Epithelial cell of esophagus (primary cell): ENCODE data around the gene FAF1.
"Not testable (repeated sequence)": the region's sequence is repeated elsewhere in the genome, so short reads cannot be mapped to it uniquely, and the experiment has no call there.

ENCODE experiments used
- DNase-seq: peaks from one replicate; pipeline ENCODE4 v3.0.0; 2010; ENCODE audit warnings: low read depth
- H3K4me3 ChIP-seq: 2 replicates; pipeline ENCODE4 v1.5.1; 2011; ENCODE audit warnings: mild to moderate bottlenecking, low read length, control low read depth
- CTCF ChIP-seq: IDR thresholded peaks from 2 replicates; pipeline ENCODE4 v1.5.1; 2011; ENCODE audit warnings: low read depth, mild to moderate bottlenecking, low read length, control low read depth, inconsistent platforms; ENCODE audit not compliant: insufficient read depth; ENCODE audit errors: missing control alignments

The FAF1 gene

GRCh38 chr1:50735443-50735842, 224.6 kb downstream of the FAF1 start:
- H3K4me3 ChIP-seq, result no peak overlapping the region
- peak; percentile 33 for TF ChIP-seq CTCF
- DNase-seq, result peak; percentile 46

GRCh38 chr1:50727578-50727977, 232.5 kb downstream of the FAF1 start:
- not testable (repeated sequence) for H3K4me3 ChIP-seq, DNase-seq

- no peak for DNase-seq
- H3K4me3 ChIP-seq, result no peak overlapping the region
- no peak for TF ChIP-seq CTCF
Observed at GRCh38 chr1:50724626-50725286, 235.3 kb downstream of the FAF1 start.

- no peak overlapping the region for H3K4me3 ChIP-seq
- no peak for TF ChIP-seq CTCF
- DNase-seq, result no peak
Observed at GRCh38 chr1:50720457-50721053, 239.5 kb downstream of the FAF1 start.

- TF ChIP-seq CTCF, result no peak
- DNase-seq, result no peak
- no peak overlapping the region for H3K4me3 ChIP-seq
Observed at GRCh38 chr1:50719126-50719525, 240.9 kb downstream of the FAF1 start.

- H3K4me3 ChIP-seq, result no peak overlapping the region
- DNase-seq, result no peak
- no peak for TF ChIP-seq CTCF
Observed at GRCh38 chr1:50717327-50717726, 242.7 kb downstream of the FAF1 start.

GRCh38 chr1:50716455-50716854, 243.6 kb downstream of the FAF1 start:
- not testable (repeated sequence) for DNase-seq, H3K4me3 ChIP-seq

GRCh38 chr1:50710099-50710498, 250.0 kb downstream of the FAF1 start:
- H3K4me3 ChIP-seq, result no peak overlapping the region
- TF ChIP-seq CTCF, result no peak
- DNase-seq, result peak; percentile 75
